Endothelial cell of umbilical vein (primary cell): Measurements from ENCODE around the gene GRAMD1B. TPM values are rescaled to one million over a fixed set of nuclear protein-coding genes. Genes with fewer than 3 reads are reported as not detected.

ENCODE experiments used
- BruUV-seq: library from RNA; stranded (reverse); fragments of 400-500 nt; replicated peaks from 2 replicates; lab custom pipeline; 2021; lab: Mats Ljungman, UMichigan
- CTCF ChIA-PET: fragments of 300-600, 350-600 bp; sonication (Branson Sonifier 250); formaldehyde crosslinking; loops from one replicate; lab custom pipeline; 2021; ENCODE audit warnings: antibody characterized with exemption, inconsistent platforms; lab: Charles Lee
- POLR2A ChIA-PET: fragments of 300-600, 350-600 bp; sonication (Branson Sonifier 250); formaldehyde crosslinking; loops from one replicate; lab custom pipeline; 2021; ENCODE audit warnings: antibody characterized with exemption, inconsistent platforms; lab: Charles Lee
- DNase-seq: peaks from one replicate; pipeline ENCODE4 v3.0.0-alpha.2; 2011; ENCODE audit warnings: low read depth, low spot score
- FAIRE-seq: peaks from 2 replicates; lab custom pipeline; 2011; peaks lifted over from hg19 to GRCh38; lab: Jason Lieb, UNC
- H2AFZ ChIP-seq: 2 replicates; pipeline ENCODE4 v1.6.0; 2012; ENCODE audit warnings: low read depth, low read length, control low read depth, inconsistent platforms
- H3K27ac ChIP-seq: 2 replicates; pipeline ENCODE4 v1.5.1; 2011; ENCODE audit warnings: low read depth, mild to moderate bottlenecking, control low read depth, low read length, moderate library complexity; ENCODE audit not compliant: insufficient read depth
- H3K27me3 ChIP-seq, 2 experiments: 2 replicates each; pipeline versions ENCODE4 v1.6.0 to v1.6.1; 2011; ENCODE audit warnings: low read length in 2 of 2, mixed read lengths in 1 of 2; ENCODE audit not compliant: control insufficient read depth in 2 of 2, insufficient read depth in 2 of 2
- H3K36me3 ChIP-seq, 2 experiments: 2 replicates in 1 of 2; 3 replicates in 1 of 2; pipeline ENCODE4 v1.5.1; 2011; ENCODE audit warnings: low read length in 2 of 2, mild to moderate bottlenecking in 1 of 2, moderate library complexity in 1 of 2; ENCODE audit not compliant: control insufficient read depth in 2 of 2, insufficient read depth in 2 of 2; ENCODE audit errors: extremely low read depth in 1 of 2
- H3K4me1 ChIP-seq: 3 replicates; pipeline ENCODE4 v1.5.1; 2011; ENCODE audit warnings: mild to moderate bottlenecking, low read length; ENCODE audit not compliant: control insufficient read depth, insufficient read depth; ENCODE audit errors: extremely low read depth
- H3K4me2 ChIP-seq: 2 replicates; pipeline ENCODE4 v1.6.1; 2011; ENCODE audit warnings: low read length, control low read depth, mixed read lengths; ENCODE audit not compliant: insufficient read depth
- H3K4me3 ChIP-seq, 3 experiments: fragments of 200-600 bp in 1 of 3; sonication (generic), shearing (Covaris generic) in 1 of 3; replicated peaks in 1 of 3; 2 replicates each; pipeline ENCODE4 v1.5.1; 2011 to 2016; ENCODE audit warnings: control low read depth in 3 of 3, low read length in 3 of 3, mild to moderate bottlenecking in 2 of 3, inconsistent platforms in 1 of 3, low read depth in 1 of 3, moderate library complexity in 1 of 3; ENCODE audit not compliant: insufficient read depth in 1 of 3
- H3K79me2 ChIP-seq: 2 replicates; pipeline ENCODE4 v1.6.0; 2012; ENCODE audit warnings: low read length, inconsistent platforms; ENCODE audit not compliant: control insufficient read depth, insufficient read depth
- H3K9ac ChIP-seq: replicated peaks from 2 replicates; pipeline ENCODE3; 2011; ENCODE audit warnings: low read length, control low read depth; ENCODE audit not compliant: insufficient read depth; ENCODE audit errors: extremely low read depth
- H3K9me1 ChIP-seq: replicated peaks from 3 replicates; pipeline ENCODE4 v1.6.0; 2011; ENCODE audit warnings: mild to moderate bottlenecking, low read length; ENCODE audit not compliant: control insufficient read depth, insufficient read depth; ENCODE audit errors: extremely low read depth
- H3K9me3 ChIP-seq: replicated peaks from 2 replicates; pipeline ENCODE4 v1.5.1; 2012; ENCODE audit warnings: low read length, inconsistent platforms; ENCODE audit not compliant: control insufficient read depth, insufficient read depth
- H4K20me1 ChIP-seq: replicated peaks from 2 replicates; pipeline ENCODE3; 2011; ENCODE audit warnings: mild to moderate bottlenecking, low read length; ENCODE audit not compliant: control insufficient read depth, insufficient read depth; ENCODE audit errors: extremely low read depth
- FOS ChIP-seq: IDR thresholded peaks from 2 replicates; pipeline ENCODE4 v1.6.1; 2011; ENCODE audit warnings: mild to moderate bottlenecking, low read length, moderate library complexity, borderline replicate concordance; ENCODE audit not compliant: insufficient read depth
- GATA2 ChIP-seq: IDR thresholded peaks from 2 replicates; pipeline ENCODE4 v1.7.0; 2011; ENCODE audit warnings: low read depth, mild to moderate bottlenecking, moderate library complexity, mixed read lengths, low read length; ENCODE audit not compliant: insufficient read length, insufficient read depth
- MYC ChIP-seq: IDR thresholded peaks from one replicate; pipeline ENCODE4 v1.6.1; 2011; ENCODE audit warnings: mild to moderate bottlenecking, low read depth, low read length
- POLR2A ChIP-seq: IDR thresholded peaks from 2 replicates; pipeline ENCODE4 v1.6.1; 2012; ENCODE audit warnings: low read depth, mild to moderate bottlenecking, control low read depth, low read length
- dilution Hi-C: fragments of 300-500 bp; cut with MboI; formaldehyde crosslinking; loops from one replicate; pipeline ENCODE4 v1.15.0; 2019; ENCODE audit warnings: low sequenced_read_pairs; ENCODE audit not compliant: extremely low pct_ligation_motif_present
- intact Hi-C: fragments of 100-400 bp; cut with micrococcal nuclease; formaldehyde crosslinking; loops from one replicate; pipeline ENCODE4 v1.10.0; 2022
- polyA plus RNA-seq, 4 experiments: library from polyadenylated mRNA; depleted of rRNA in 3 of 4; stranded (reverse) in 3 of 4; unstranded in 1 of 4; fragments of >200 nt; gene quantifications; 2 replicates each; pipeline versions ENCODE4 v1.2.1 to v1.2.3, GENCODE V29; 2011 to 2012; ENCODE audit warnings: missing spikeins in 1 of 4
- total RNA-seq: library from RNA; stranded (reverse); gene quantifications from 2 replicates; pipeline ENCODE4 v1.2.3, GENCODE V29; 2021
- TF ChIP-seq, protein P1 (sequence below): IDR thresholded peaks from 2 replicates; pipeline ENCODE4 v1.6.1; 2011; ENCODE audit not compliant: insufficient read depth, insufficient read length

GRAMD1B gene
- total and polyA plus RNA-seq, 2 donors (not counting 3 experiments of a cell fraction or from before 2014, with no cell fraction given): 5.1 to 11.1 TPM

DNA sequence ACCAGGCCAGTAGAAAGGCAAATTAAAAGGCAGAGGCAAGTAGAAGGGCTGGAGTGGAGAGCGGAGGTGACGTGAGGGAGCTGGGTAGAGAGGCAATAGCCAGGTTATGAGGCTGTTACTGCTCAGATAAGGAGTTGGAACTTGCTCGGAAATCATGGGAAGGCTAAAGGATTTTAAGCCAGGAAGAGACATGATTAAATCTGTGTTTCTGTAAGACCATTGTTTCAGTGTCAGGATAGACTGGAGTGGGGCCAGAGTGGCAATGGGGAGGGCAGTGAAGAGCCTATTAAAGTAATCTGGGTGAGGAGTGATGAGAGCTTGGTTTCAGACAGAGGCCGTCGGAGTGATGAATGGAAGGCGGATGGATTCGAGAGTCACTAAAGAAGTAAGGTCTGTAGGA, 39.0 kb downstream of the GRAMD1B start:
- Histone ChIP-seq H3K4me2 (peak overlapping the region; percentile 15), H3K4me3 (no peak overlapping the region), H3K27me3 (no peaks in the 10 kb centered on the region), H3K9me3 (no peaks in the 10 kb centered on the region), H3K36me3 (no peaks in the 10 kb centered on the region), H3K27ac (peak overlapping the region; percentile 24), H2AFZ (peak overlapping the region; percentile 81), H3K9ac (no peak overlapping the region), H3K4me1 (peaks cover 15% of the 10 kb centered on the region), H3K9me1 (no peaks in the 10 kb centered on the region), H4K20me1 (no peaks in the 10 kb centered on the region), H3K79me2 (no peaks in the 10 kb centered on the region)
- dilution Hi-C loops (no loop called here), intact Hi-C loops (loop anchor here (5.0 kb wide), 1 partner anchor 1208 kb away; no protein-coding TSS in a partner anchor)
- POLR2A ChIA-PET: interaction anchor here (1.1 kb wide), 1 partner anchor 407 kb away, joined by 4 read pairs; the partner anchor contains the start of gene HSPA8
- FAIRE-seq (peak; percentile 83), DNase-seq (peak; percentile 79)
- TF ChIP-seq MYC: no peak
- TF ChIP-seq POLR2A: no peak
- TF ChIP-seq, protein P1, sequence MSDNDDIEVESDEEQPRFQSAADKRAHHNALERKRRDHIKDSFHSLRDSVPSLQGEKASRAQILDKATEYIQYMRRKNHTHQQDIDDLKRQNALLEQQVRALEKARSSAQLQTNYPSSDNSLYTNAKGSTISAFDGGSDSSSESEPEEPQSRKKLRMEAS: no peak
- TF ChIP-seq FOS: no peak
- TF ChIP-seq GATA2: no peak
- CTCF ChIA-PET: interaction anchor here (0.8 to 3.1 kb wide), 7 partner anchors 9 to 208 kb away, joined by 3 to 20 read pairs (median 7); no protein-coding TSS in a partner anchor
- BruUV-seq: no TSS peak

GRCh38 chr11:123469586-123469985, 39.5 kb downstream of the GRAMD1B start:
- DNase-seq (no peak), FAIRE-seq (no peak)
- H3K9me1 ChIP-seq: no peaks in the 10 kb centered on the region
- no TSS peak for BruUV-seq
- dilution Hi-C loops: no loop called here
- no peak overlapping the region for H3K27ac ChIP-seq
- peak overlapping the region; percentile 15 for H3K4me2 ChIP-seq
- no peaks in the 10 kb centered on the region for H3K36me3 ChIP-seq
- H3K27me3 ChIP-seq: no peaks in the 10 kb centered on the region
- H3K9ac ChIP-seq: no peak overlapping the region
- peaks cover 20% of the 10 kb centered on the region for H3K4me1 ChIP-seq
- H3K9me3 ChIP-seq: no peaks in the 10 kb centered on the region
- ChIA-PET POLR2A (interaction anchor here (1.1 kb wide), 1 partner anchor 407 kb away, joined by 4 read pairs; the partner anchor contains the start of gene HSPA8), CTCF (interaction anchor here (0.8 to 3.1 kb wide), 7 partner anchors 9 to 208 kb away, joined by 3 to 20 read pairs (median 7); no protein-coding TSS in a partner anchor)
- H4K20me1 ChIP-seq: no peaks in the 10 kb centered on the region
- H2AFZ ChIP-seq: no peak overlapping the region
- no peaks in the 10 kb centered on the region for H3K79me2 ChIP-seq
- no peak for TF ChIP-seq GATA2
- intact Hi-C loops: loop anchor here (5.0 kb wide), 1 partner anchor 1208 kb away; no protein-coding TSS in a partner anchor
- H3K4me3 ChIP-seq: no peak overlapping the region
